ENCODE measurements around the gene SPATA2. TPM values are rescaled to one million over a fixed set of nuclear protein-coding genes. Genes with fewer than 3 reads are reported as not detected.

The SPATA2 gene
- total and polyA plus RNA-seq, 2 of the 13 experiments (the other 11 are each of a cell fraction or from before 2014, with no cell fraction given), result 3.2 to 8.7 TPM

DNA sequence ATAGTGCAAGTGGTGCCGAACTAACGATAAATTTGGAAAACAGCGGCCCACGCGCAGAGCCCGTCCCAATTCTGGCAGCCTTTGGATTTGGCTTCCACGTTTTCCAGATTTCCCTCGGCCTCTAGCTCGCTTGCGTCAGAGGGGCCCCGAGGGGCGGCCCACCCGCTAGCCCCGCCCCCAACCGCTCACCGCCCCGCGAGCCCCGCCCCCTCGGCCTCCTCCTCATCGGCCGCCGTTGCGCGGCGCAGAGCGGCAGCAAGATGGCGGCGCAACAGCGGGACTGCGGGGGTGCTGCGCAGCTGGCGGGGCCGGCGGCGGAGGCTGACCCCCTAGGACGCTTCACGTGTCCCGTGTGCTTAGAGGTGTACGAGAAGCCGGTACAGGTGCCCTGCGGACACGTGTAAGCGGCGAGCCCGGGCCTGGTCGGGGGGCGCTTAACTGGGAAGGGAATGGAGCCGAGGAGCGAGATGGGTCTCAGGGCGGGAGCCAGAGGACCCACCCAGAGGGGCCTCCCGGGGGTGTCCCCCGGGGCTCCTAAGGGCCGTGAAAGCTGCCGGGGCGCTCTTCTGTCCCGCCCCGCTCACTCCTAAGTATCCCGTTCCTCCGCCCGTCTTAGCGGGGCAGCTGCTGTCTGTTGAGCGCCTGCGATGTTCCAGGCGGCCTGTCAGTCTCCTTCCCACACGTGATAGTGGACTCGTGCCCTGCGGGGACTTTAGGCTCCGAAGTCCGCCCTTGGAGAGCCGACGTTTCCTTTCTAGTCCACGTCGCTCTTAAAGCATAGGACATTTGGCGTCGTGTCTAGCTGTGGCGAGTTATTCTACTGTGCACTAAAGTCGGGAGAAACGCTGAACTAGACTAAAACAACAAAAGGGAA, 21.1 kb upstream of the SPATA2 start, which contains the start of gene RNF114 (continued):
- TF ChIP-seq, protein P1, sequence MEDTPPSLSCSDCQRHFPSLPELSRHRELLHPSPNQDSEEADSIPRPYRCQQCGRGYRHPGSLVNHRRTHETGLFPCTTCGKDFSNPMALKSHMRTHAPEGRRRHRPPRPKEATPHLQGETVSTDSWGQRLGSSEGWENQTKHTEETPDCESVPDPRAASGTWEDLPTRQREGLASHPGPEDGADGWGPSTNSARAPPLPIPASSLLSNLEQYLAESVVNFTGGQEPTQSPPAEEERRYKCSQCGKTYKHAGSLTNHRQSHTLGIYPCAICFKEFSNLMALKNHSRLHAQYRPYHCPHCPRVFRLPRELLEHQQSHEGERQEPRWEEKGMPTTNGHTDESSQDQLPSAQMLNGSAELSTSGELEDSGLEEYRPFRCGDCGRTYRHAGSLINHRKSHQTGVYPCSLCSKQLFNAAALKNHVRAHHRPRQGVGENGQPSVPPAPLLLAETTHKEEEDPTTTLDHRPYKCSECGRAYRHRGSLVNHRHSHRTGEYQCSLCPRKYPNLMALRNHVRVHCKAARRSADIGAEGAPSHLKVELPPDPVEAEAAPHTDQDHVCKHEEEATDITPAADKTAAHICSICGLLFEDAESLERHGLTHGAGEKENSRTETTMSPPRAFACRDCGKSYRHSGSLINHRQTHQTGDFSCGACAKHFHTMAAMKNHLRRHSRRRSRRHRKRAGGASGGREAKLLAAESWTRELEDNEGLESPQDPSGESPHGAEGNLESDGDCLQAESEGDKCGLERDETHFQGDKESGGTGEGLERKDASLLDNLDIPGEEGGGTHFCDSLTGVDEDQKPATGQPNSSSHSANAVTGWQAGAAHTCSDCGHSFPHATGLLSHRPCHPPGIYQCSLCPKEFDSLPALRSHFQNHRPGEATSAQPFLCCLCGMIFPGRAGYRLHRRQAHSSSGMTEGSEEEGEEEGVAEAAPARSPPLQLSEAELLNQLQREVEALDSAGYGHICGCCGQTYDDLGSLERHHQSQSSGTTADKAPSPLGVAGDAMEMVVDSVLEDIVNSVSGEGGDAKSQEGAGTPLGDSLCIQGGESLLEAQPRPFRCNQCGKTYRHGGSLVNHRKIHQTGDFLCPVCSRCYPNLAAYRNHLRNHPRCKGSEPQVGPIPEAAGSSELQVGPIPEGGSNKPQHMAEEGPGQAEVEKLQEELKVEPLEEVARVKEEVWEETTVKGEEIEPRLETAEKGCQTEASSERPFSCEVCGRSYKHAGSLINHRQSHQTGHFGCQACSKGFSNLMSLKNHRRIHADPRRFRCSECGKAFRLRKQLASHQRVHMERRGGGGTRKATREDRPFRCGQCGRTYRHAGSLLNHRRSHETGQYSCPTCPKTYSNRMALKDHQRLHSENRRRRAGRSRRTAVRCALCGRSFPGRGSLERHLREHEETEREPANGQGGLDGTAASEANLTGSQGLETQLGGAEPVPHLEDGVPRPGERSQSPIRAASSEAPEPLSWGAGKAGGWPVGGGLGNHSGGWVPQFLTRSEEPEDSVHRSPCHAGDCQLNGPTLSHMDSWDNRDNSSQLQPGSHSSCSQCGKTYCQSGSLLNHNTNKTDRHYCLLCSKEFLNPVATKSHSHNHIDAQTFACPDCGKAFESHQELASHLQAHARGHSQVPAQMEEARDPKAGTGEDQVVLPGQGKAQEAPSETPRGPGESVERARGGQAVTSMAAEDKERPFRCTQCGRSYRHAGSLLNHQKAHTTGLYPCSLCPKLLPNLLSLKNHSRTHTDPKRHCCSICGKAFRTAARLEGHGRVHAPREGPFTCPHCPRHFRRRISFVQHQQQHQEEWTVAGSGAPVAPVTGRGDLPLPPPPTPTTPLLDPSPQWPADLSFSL (CRISPR knock-in tag; IDR thresholded peaks at IDR 0.05), result no peak
- peak; percentile 94 for TF ChIP-seq ZIK1 (CRISPR knock-in tag; IDR thresholded peaks at IDR 0.05; ENCODE audit: borderline replicate concordance, low read depth)
- peak; percentile 76; the same call in 1 of the 2 replicates for TF ChIP-seq ZNF274 (CRISPR knock-in tag; IDR thresholded peaks at IDR 0.05)
- TF ChIP-seq, protein P2, sequence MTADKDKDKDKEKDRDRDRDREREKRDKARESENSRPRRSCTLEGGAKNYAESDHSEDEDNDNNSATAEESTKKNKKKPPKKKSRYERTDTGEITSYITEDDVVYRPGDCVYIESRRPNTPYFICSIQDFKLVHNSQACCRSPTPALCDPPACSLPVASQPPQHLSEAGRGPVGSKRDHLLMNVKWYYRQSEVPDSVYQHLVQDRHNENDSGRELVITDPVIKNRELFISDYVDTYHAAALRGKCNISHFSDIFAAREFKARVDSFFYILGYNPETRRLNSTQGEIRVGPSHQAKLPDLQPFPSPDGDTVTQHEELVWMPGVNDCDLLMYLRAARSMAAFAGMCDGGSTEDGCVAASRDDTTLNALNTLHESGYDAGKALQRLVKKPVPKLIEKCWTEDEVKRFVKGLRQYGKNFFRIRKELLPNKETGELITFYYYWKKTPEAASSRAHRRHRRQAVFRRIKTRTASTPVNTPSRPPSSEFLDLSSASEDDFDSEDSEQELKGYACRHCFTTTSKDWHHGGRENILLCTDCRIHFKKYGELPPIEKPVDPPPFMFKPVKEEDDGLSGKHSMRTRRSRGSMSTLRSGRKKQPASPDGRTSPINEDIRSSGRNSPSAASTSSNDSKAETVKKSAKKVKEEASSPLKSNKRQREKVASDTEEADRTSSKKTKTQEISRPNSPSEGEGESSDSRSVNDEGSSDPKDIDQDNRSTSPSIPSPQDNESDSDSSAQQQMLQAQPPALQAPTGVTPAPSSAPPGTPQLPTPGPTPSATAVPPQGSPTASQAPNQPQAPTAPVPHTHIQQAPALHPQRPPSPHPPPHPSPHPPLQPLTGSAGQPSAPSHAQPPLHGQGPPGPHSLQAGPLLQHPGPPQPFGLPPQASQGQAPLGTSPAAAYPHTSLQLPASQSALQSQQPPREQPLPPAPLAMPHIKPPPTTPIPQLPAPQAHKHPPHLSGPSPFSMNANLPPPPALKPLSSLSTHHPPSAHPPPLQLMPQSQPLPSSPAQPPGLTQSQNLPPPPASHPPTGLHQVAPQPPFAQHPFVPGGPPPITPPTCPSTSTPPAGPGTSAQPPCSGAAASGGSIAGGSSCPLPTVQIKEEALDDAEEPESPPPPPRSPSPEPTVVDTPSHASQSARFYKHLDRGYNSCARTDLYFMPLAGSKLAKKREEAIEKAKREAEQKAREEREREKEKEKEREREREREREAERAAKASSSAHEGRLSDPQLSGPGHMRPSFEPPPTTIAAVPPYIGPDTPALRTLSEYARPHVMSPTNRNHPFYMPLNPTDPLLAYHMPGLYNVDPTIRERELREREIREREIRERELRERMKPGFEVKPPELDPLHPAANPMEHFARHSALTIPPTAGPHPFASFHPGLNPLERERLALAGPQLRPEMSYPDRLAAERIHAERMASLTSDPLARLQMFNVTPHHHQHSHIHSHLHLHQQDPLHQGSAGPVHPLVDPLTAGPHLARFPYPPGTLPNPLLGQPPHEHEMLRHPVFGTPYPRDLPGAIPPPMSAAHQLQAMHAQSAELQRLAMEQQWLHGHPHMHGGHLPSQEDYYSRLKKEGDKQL (CRISPR knock-in tag; IDR thresholded peaks at IDR 0.05; ENCODE audit: low read depth), result no peak; the same call in 1 of the 2 replicates
- TF ChIP-seq, protein P3, sequence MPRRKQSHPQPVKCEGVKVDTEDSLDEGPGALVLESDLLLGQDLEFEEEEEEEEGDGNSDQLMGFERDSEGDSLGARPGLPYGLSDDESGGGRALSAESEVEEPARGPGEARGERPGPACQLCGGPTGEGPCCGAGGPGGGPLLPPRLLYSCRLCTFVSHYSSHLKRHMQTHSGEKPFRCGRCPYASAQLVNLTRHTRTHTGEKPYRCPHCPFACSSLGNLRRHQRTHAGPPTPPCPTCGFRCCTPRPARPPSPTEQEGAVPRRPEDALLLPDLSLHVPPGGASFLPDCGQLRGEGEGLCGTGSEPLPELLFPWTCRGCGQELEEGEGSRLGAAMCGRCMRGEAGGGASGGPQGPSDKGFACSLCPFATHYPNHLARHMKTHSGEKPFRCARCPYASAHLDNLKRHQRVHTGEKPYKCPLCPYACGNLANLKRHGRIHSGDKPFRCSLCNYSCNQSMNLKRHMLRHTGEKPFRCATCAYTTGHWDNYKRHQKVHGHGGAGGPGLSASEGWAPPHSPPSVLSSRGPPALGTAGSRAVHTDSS (CRISPR knock-in tag; conservative IDR thresholded peaks at IDR 0.05), result no peak
- no peak for TF ChIP-seq SSRP1 (CRISPR knock-in tag; IDR thresholded peaks at IDR 0.05)
- TF ChIP-seq IRF2 (CRISPR knock-in tag; IDR thresholded peaks at IDR 0.05), result peak; percentile 80; the same call in 1 of the 2 replicates
- peak; percentile 37; the same call in 1 of the 2 replicates for TF ChIP-seq ZNF746 (CRISPR knock-in tag; IDR thresholded peaks at IDR 0.05)
- no peak for TF ChIP-seq HCFC1 (IDR thresholded peaks at IDR 0.05; ENCODE audit: low read depth, low read length)
- TF ChIP-seq, protein P4, sequence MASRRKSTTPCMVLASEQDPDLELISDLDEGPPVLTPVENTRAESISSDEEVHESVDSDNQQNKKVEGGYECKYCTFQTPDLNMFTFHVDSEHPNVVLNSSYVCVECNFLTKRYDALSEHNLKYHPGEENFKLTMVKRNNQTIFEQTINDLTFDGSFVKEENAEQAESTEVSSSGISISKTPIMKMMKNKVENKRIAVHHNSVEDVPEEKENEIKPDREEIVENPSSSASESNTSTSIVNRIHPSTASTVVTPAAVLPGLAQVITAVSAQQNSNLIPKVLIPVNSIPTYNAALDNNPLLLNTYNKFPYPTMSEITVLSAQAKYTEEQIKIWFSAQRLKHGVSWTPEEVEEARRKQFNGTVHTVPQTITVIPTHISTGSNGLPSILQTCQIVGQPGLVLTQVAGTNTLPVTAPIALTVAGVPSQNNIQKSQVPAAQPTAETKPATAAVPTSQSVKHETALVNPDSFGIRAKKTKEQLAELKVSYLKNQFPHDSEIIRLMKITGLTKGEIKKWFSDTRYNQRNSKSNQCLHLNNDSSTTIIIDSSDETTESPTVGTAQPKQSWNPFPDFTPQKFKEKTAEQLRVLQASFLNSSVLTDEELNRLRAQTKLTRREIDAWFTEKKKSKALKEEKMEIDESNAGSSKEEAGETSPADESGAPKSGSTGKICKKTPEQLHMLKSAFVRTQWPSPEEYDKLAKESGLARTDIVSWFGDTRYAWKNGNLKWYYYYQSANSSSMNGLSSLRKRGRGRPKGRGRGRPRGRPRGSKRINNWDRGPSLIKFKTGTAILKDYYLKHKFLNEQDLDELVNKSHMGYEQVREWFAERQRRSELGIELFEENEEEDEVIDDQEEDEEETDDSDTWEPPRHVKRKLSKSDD (CRISPR knock-in tag; IDR thresholded peaks at IDR 0.05; ENCODE audit: low read depth), result peak; percentile 92
- 0 out of 2 replicates have a peak, but pooled peaks have one; percentile 43 for TF ChIP-seq GPN1 (CRISPR knock-in tag; IDR thresholded peaks at IDR 0.05; ENCODE audit: borderline replicate concordance)

Data from HepG2 (cell line).